Retinal pigment epithelial cell (primary cell): Measurements from ENCODE around the gene CMTM4.

Experiments used
- DNase-seq: peaks from one replicate; pipeline ENCODE4 v3.0.0-alpha.2; 2010; ENCODE audit warnings: low read depth
- H3K4me3 ChIP-seq: 2 replicates; pipeline ENCODE4 v1.5.1; 2011; ENCODE audit warnings: mild to moderate bottlenecking, low read length, control low read depth, moderate library complexity
- TF ChIP-seq, protein P1 (sequence below): conservative IDR thresholded peaks from 2 replicates; pipeline ENCODE4 v1.5.1; 2011; ENCODE audit warnings: low read depth, low read length, control low read depth, inconsistent platforms

Gene CMTM4

DNA sequence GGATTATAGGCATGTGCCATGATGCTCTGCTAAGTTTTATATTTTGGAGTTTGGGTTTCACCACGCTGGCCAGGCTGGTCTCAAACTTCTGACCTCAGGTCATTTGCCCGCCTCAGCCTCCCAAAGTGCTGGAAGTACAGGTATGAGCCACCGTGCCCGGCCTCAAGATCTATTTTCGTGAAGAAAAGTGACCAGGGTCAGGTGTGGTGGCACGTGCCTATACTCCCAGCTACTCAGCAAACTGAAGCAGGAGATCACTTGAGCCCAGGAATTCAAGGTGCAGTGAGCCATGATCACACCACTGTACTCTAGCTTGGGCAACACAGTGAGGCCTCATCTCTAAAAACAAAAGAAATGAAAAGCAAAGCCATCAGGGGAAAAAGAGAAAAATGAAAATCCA is 18.7 kb downstream of the CMTM4 start:
- no peak overlapping the region for H3K4me3 ChIP-seq
- TF ChIP-seq, protein P1, sequence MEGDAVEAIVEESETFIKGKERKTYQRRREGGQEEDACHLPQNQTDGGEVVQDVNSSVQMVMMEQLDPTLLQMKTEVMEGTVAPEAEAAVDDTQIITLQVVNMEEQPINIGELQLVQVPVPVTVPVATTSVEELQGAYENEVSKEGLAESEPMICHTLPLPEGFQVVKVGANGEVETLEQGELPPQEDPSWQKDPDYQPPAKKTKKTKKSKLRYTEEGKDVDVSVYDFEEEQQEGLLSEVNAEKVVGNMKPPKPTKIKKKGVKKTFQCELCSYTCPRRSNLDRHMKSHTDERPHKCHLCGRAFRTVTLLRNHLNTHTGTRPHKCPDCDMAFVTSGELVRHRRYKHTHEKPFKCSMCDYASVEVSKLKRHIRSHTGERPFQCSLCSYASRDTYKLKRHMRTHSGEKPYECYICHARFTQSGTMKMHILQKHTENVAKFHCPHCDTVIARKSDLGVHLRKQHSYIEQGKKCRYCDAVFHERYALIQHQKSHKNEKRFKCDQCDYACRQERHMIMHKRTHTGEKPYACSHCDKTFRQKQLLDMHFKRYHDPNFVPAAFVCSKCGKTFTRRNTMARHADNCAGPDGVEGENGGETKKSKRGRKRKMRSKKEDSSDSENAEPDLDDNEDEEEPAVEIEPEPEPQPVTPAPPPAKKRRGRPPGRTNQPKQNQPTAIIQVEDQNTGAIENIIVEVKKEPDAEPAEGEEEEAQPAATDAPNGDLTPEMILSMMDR: no peak
- DNase-seq: no peak

DNA sequence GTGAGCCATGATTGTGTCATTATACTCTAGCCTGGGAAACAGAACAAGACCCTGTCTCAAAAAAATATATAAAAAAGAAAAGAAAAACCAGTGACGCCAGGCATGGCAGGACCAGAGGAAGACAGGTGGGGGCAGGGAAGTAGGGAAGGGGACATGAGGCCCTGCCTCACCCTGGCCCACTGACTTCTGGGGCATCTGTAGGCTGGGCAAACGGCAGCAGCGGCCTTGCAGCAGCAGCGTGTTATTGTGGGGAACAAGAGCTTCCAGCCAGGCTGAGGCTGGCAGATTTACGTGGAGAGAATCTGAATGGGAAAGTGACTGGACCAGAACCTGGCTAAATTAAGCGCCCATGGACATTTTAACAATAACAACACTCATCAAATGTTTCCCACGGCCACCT is 19.4 kb downstream of the CMTM4 start:
- TF ChIP-seq, protein P1: no peak
- H3K4me3 ChIP-seq: no peak overlapping the region
- DNase-seq: no peak

DNA sequence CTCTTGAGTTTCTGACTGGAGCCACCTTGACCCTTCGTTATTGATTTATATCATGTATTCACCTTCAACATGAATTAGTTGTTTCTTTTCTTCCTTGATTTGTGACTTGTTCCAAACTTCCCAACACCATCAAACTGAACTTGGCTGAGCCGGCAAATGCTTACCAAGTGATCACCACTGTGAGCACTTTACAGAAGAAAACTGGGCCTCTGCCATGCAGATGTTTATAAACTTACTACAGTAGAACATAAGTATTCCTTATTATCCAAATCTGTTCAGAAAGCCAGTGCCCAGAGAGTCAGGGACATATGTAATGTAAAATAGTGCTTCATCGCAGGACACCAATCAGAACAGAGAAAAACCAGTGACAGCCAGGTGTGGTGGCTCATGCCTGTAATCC is 19.9 kb downstream of the CMTM4 start:
- TF ChIP-seq, protein P1: no peak
- no peak for DNase-seq
- H3K4me3 ChIP-seq: no peak overlapping the region

DNA sequence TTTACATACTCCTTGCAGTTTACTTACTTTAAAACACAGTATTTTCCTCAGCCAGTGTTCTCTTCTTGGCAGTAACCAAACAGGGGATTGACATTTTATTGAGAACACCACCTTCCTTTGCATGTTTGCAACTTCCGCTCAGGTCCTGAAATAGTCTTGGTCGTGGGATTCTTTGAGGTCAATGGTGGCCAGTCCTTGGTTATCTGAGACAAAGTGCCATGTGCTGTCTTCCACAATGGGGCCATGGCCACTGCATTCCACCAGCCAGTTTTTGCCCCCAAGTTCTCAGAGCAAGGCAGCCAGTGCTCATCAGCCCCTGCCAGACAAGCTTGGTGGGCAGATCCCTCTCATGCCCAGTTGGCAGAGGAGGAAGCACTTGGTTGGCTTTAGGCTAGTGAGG is 22.9 kb downstream of the CMTM4 start:
- TF ChIP-seq, protein P1: no peak
- no peak for DNase-seq
- H3K4me3 ChIP-seq: no peak overlapping the region

DNA sequence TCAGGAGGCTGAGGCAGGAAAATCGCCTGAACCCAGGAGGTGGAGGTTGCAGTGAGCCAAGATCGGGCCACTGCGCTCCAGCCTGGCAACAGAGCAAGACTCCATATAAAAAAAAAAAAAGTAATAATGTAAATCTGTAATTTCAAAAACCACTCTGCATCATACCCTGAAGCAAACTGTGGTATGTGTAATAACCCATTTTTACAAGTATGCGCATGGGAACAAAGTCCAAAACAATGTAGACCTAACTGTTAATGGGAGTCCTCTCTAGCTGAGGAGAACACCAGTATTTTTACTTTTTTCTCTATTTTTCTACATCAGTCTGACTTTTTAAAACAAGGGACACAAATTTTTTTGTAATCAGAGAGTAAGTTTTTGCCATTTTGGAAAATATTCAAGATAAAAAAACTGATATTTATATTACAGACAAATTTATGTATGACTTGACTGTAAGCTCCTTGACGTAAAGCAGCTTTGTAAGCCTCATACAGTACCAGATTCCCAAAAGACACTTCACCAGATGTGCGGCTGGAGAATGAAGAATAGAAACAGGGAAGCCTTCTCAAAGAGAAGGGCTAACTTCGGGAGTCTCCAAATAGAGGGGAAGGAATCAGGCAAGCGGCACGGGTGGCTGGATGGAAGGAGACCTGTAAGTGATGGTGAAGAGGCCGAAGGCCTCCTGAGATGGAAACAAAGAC is 25.7 kb downstream of the CMTM4 start:
- TF ChIP-seq, protein P1: no peak
- H3K4me3 ChIP-seq: no peak overlapping the region
- no peak for DNase-seq

DNA sequence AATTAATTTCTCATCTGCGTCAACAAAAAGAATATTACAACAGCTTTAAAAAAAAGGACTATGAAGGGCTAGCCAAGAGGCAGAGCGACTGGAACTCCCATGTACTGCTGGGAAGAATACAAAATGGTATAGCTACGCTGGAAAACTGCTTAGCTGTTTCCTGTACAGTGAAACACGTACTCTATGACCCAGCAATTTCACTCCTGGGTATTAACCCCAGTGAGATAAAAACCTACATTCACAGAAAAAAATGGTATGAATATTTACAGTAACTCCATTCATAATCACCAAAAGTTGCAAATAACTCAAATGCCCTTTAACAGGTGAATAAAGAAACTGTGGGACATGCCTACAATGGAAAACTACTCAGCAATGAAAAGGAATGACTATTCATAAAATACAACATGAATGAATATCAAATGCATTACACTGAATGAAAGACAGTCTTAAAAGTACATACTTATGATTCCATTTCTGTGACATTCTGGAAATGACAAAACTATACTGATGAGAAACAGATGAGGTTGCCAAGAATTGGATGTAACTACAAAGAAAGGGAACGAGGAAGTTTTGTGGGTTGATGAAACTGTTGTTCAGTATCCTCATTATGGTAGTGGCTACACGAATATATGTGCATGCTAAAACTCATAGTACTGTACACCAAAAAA is 27.6 kb downstream of the CMTM4 start:
- H3K4me3 ChIP-seq: no peak overlapping the region
- TF ChIP-seq, protein P1: no peak
- DNase-seq: no peak

DNA sequence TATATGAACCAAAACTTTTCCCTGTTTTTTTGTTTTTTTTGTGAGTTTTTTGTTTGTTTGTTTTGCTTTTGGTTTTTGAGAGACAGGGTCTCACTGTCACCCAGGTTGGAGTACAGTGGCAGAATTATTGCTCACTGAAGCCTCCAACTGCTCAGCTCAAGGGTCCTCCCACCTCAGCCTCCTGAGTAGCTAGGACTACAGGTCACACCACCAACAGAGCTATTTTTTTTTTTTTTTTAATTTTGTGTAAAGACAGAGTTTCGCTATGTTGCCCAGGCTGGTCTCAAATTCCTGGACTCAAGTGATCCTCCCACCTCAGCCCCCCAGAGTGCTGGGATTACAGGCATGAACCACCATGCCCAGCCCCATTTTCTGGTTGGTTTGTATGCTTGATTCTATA is 28.6 kb downstream of the CMTM4 start:
- no peak overlapping the region for H3K4me3 ChIP-seq
- TF ChIP-seq, protein P1: no peak
- DNase-seq: no peak
